ENCODE results near the gene SFI1. TPM values are rescaled to one million over a fixed set of nuclear protein-coding genes. Genes with fewer than 3 reads are reported as not detected.
"Not testable (repeated sequence)": the region's sequence is repeated elsewhere in the genome, so short reads cannot be mapped to it uniquely, and the experiment has no call there.

The SFI1 gene
- total RNA-seq, 2 donors from 2014 or later = 6.5 to 6.8 TPM

DNA sequence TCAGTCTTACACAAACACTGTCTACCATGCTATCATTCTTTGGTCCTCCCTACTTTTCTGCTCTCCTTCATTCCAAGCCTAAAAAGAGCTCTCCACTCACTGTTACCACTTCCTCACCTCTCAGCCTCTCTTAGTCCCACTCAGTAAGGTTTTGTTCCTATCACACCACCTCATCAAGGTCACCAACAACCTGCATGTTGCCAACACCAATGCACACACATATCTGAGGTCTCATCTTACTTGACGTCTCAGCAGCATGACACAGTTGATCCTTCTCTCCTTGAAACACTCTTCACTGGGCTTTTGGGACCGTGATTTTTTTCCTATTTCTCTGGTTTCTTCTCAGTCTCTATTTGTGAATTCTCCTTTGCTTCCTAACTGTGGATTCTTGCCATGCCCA lies 157.6 kb downstream of the SFI1 start:
- TF ChIP-seq, protein P1, sequence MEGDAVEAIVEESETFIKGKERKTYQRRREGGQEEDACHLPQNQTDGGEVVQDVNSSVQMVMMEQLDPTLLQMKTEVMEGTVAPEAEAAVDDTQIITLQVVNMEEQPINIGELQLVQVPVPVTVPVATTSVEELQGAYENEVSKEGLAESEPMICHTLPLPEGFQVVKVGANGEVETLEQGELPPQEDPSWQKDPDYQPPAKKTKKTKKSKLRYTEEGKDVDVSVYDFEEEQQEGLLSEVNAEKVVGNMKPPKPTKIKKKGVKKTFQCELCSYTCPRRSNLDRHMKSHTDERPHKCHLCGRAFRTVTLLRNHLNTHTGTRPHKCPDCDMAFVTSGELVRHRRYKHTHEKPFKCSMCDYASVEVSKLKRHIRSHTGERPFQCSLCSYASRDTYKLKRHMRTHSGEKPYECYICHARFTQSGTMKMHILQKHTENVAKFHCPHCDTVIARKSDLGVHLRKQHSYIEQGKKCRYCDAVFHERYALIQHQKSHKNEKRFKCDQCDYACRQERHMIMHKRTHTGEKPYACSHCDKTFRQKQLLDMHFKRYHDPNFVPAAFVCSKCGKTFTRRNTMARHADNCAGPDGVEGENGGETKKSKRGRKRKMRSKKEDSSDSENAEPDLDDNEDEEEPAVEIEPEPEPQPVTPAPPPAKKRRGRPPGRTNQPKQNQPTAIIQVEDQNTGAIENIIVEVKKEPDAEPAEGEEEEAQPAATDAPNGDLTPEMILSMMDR (IDR thresholded peaks at IDR 0.05) = no peak
- Histone ChIP-seq H3K27ac (no peak overlapping the region), H3K9me3 (no peaks in the 10 kb centered on the region), H3K36me3 (peaks cover 8% of the 10 kb centered on the region), H3K4me3 (no peak overlapping the region), H3K27me3 (no peaks in the 10 kb centered on the region), H3K4me1 (no peaks in the 10 kb centered on the region)
- no peak for DNase-seq (ENCODE audit: low spot score)

DNA sequence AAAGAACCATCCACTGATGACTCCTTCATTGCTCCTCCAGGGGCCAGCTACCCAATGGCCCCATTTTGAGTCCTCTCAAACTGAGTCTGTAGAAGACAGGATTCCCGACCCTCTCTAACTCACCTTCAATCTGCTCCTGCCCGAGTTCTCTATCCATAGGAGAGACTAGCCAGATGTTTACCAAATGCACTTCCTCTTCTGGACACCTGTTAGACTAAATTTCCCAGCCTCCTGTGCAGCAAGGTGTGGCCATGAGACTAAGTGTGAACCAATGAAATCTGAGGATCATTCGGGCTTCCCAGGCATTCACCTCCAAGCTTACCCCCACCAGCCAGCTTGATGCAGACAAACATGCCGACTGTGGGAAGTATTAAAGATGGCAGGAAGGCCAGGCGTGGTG lies 158.1 kb downstream of the SFI1 start:
- no peak for DNase-seq (ENCODE audit: low spot score)
- H3K4me1 ChIP-seq = no peaks in the 10 kb centered on the region
- no peak overlapping the region for H3K4me3 ChIP-seq
- H3K27ac ChIP-seq = no peak overlapping the region
- TF ChIP-seq, protein P1 (IDR thresholded peaks at IDR 0.05) = no peak
- H3K9me3 ChIP-seq = no peaks in the 10 kb centered on the region
- no peaks in the 10 kb centered on the region for H3K27me3 ChIP-seq
- H3K36me3 ChIP-seq = peaks cover 4% of the 10 kb centered on the region

DNA sequence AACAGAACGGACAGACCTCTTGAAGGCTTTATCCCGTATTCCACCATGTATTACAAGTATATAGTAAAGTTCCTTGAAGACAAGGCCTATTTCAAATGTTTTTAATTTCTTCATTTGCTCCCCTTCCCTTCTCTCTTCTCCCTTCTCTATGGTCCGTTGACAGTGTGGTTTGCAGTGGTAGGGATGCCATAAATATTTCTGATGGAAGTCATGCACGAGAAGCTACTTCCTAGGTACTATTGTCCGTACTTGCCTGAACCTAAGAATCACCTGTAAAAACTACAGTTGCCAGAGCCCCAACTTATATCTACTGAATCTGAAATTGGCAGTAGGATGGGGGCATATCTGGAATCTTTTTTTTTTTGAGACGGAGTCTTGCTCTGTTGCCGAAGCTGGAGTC lies 162.9 kb downstream of the SFI1 start:
- H3K27me3 ChIP-seq = no peaks in the 10 kb centered on the region
- no peak overlapping the region for H3K4me3 ChIP-seq
- H3K4me1 ChIP-seq = peaks cover 0 to 20% of the 10 kb centered on the region in 2 donors
- DNase-seq (ENCODE audit: low spot score) = no peak
- H3K36me3 ChIP-seq = no peaks in the 10 kb centered on the region
- H3K27ac ChIP-seq = no peak overlapping the region
- TF ChIP-seq, protein P1 (IDR thresholded peaks at IDR 0.05) = no peak
- no peaks in the 10 kb centered on the region for H3K9me3 ChIP-seq

DNA sequence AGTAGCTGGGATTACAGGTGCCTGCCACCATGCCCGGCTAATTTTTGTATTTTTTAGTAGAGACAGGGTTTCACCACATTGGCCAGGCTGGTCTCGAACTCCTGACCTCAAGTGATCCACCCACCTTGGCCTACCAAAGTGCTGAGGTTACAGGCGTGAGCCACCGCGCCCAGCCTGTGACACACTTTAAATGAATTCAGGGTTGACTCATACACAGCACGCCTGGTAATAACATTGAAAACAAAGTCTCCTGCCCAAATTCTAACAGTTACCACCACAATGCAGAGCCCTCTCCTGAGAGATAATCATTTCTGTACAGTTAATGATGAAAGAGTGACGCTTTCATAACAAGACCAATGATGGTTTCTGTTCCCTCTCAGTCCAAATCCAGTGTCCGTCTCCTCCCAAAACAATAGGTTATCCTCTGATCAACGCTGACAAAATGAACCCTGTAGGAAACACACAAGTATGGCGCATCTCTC lies 164.6 kb downstream of the SFI1 start:
- H3K4me3 ChIP-seq = peak overlapping the region; percentile 74 to 80
- not testable (repeated sequence) for H3K9me3 ChIP-seq; H3K36me3 ChIP-seq; DNase-seq (ENCODE audit: low spot score); H3K27ac ChIP-seq; H3K27me3 ChIP-seq
- peaks cover 0 to 20% of the 10 kb centered on the region in 2 donors for H3K4me1 ChIP-seq

DNA sequence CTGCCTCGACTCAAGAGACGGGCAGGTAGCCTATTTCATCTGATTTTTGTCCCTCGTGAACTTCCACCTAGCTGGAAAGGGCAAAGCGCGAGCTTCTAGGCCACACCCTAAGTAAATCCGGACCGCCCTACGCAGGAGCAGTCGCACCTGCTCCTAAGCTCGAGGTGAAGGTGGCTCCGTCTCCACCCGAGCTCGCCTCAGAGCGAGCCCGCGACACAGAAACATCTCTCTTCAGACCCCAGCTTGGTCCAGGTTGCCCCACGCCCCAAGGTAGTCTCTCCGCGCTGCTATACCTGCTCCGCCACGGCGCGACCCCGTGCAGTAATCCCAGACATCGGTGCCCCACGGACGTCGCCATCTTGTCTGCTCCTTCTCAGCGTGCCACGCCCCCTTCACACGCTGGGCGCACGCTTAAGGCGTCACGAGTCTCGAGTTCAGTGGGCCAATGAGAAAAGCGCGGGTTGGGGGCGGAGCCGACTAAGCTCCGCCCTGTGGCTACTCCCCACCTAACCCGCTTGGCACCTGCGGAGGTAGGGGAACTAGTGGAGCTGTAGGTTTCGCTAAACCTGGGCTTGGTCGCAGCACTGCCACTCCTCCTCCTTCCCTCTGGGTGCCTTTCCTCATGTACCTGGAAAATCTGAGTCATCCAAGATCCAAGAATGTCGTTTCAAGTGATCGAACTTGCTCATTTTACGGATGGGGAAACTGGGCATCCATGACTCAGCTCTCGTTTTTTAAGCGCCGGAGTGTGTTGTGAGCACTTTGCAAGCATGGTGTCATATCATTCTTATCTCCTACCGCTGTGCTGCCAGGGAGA lies 165.7 kb downstream of the SFI1 start, which contains the start of gene PISD:
TSS of gene PISD (minus strand) at position 365 of the 817 bp plus-strand sequence. CDS start at position 358, 7 bp downstream.
- H3K4me3 ChIP-seq = peak within 1 kb of the TSS; percentile 74 to 80
- peak; percentile 96 for DNase-seq (ENCODE audit: low spot score)
- TF ChIP-seq, protein P1 (IDR thresholded peaks at IDR 0.05) = no peak
- no peaks in the 10 kb centered on the region for H3K27me3 ChIP-seq
- no peaks in the 10 kb centered on the region for H3K9me3 ChIP-seq
- peaks cover 0 to 20% of the 10 kb centered on the region in 2 donors for H3K4me1 ChIP-seq
- H3K27ac ChIP-seq = peak within 1 kb of the TSS; percentile 32 to 65
- no peaks in the 10 kb centered on the region for H3K36me3 ChIP-seq

DNA sequence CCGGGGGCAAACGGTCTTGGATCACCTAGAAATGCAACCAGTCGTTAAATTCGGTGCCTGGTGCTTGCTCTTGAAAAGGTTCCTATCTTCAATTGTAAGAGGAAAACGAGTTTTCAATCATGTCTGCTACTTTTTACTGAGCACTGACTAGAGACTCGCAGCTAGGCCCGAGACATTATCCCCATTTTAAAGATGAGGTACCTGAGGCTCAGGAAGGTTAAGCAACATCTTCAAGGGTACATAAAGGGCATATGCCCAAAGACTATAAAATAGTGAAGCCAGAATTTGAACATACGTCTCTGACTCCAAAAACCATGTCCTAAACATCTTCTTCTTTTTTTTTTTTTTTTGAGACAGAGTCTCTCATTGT lies 166.3 kb downstream of the SFI1 start:
- Histone ChIP-seq H3K4me3 (peak overlapping the region; percentile 74 to 80), H3K27me3 (no peaks in the 10 kb centered on the region), H3K4me1 (peaks cover 0 to 20% of the 10 kb centered on the region in 2 donors), H3K9me3 (no peaks in the 10 kb centered on the region), H3K27ac (peak overlapping the region; percentile 32 to 65), H3K36me3 (no peaks in the 10 kb centered on the region)
- no peak for DNase-seq (ENCODE audit: low spot score)
- TF ChIP-seq, protein P1 (IDR thresholded peaks at IDR 0.05) = no peak

Small RNA genes within 50 kb of the gene (microRNA-seq; reads per million reads assigned to microRNA genes)
- 0 reads per million in 2 donors for gene MIR7109 (ENCODE audit: borderline number of aligned reads in 2 of 2, borderline replicate concordance in 1 of 2)

Other genes with a start within 250 kb of the SFI1 start
- gene PIK3IP1, start 204.0 kb upstream of the SFI1 start, total RNA-seq = 10 to 100 TPM; 14.6 to 17.6 TPM
- gene PATZ1, start 150.2 kb upstream of the SFI1 start, total RNA-seq = 10 to 100 TPM in 1 of 2 donors, 1 to 10 TPM in 1; 9.2 to 15.5 TPM
- gene DRG1, start 96.9 kb upstream of the SFI1 start, total RNA-seq = 10 to 100 TPM; 63.6 to 95.7 TPM
- 10 to 100 TPM in 1 of 2 donors, 1 to 10 TPM in 1; 9.0 to 14.6 TPM for gene EIF4ENIF1, start 6.7 kb upstream of the SFI1 start, total RNA-seq
- 10 to 100 TPM; 14.8 to 27.3 TPM for gene PISD, start 165.7 kb downstream of the SFI1 start, total RNA-seq

All from right atrium auricular region (tissue), 2 donors.